ENCODE data around the gene UBA1.

The UBA1 gene

GRCh38 chrX:47190445-47191269 is 3.0 kb upstream of the UBA1 start:
- peak; percentile 75 to 80 for DNase-seq

GRCh38 chrX:47191331-47191730 is 2.3 kb upstream of the UBA1 start:
- DNase-seq = peak; percentile 49 to 55

GRCh38 chrX:47191806-47192401 is 1.7 kb upstream of the UBA1 start:
- no peak for DNase-seq

- DNase-seq = no peak
Measured at GRCh38 chrX:47194194-47194787, 662 bp downstream of the UBA1 start.

- DNase-seq = no peak
Measured at GRCh38 chrX:47196098-47196497, 2.5 kb downstream of the UBA1 start.

- DNase-seq = no peak
Measured at GRCh38 chrX:47197526-47197925, 3.9 kb downstream of the UBA1 start.

- DNase-seq = no peak
Measured at GRCh38 chrX:47198026-47198686, 4.5 kb downstream of the UBA1 start.

- DNase-seq = no peak
Measured at GRCh38 chrX:47198687-47199080, 5.1 kb downstream of the UBA1 start.

- DNase-seq = no peak
Measured at GRCh38 chrX:47199286-47199685, 5.7 kb downstream of the UBA1 start.

- DNase-seq = no peak
Measured at GRCh38 chrX:47200385-47201150, 6.9 kb downstream of the UBA1 start.

GRCh38 chrX:47201345-47201944 is 7.8 kb downstream of the UBA1 start:
- no peak for DNase-seq

GRCh38 chrX:47202316-47202715 is 8.7 kb downstream of the UBA1 start:
- DNase-seq = no peak

- no peak for DNase-seq
Measured at GRCh38 chrX:47202877-47203276, 9.2 kb downstream of the UBA1 start.

- DNase-seq = no peak
Measured at GRCh38 chrX:47204970-47205369, 11.3 kb downstream of the UBA1 start.

- DNase-seq = no peak
Measured at GRCh38 chrX:47206316-47206715, 12.7 kb downstream of the UBA1 start.

- no peak for DNase-seq
Measured at GRCh38 chrX:47208108-47208507, 14.5 kb downstream of the UBA1 start.

- DNase-seq = no peak
Measured at GRCh38 chrX:47209508-47210238, 16.0 kb downstream of the UBA1 start.

- DNase-seq = no peak
Measured at GRCh38 chrX:47210661-47211425, 17.2 kb downstream of the UBA1 start.

GRCh38 chrX:47212381-47213293 is 19.0 kb downstream of the UBA1 start:
- no peak for DNase-seq

All from activated CD4-positive, alpha-beta T cell treated with anti-CD3 and anti-CD28 coated beads for 4 hours (primary cell).